ENCODE results near the gene GCC2. TPM values are rescaled to one million over a fixed set of nuclear protein-coding genes. Genes with fewer than 3 reads are reported as not detected.
"Not testable (repeated sequence)": the region's sequence is repeated elsewhere in the genome, so short reads cannot be mapped to it uniquely, and the experiment has no call there.

GCC2 gene
- total RNA-seq, 6 experiments from 2014 or later, result 31.5 to 39.5 (median 32.8) TPM

GRCh38 chr2:108477099-108477498 is 28.1 kb downstream of the GCC2 start:
- no peak for TF ChIP-seq CTCF (IDR thresholded peaks at IDR 0.05)
- Mint-ChIP-seq H3K36me3 (ENCODE audit: low read depth) (peaks cover 26% of the 10 kb centered on the region), H3K4me1 (ENCODE audit: low read depth) (no peaks in the 10 kb centered on the region), H3K27ac (no peak overlapping the region), H3K4me3 (no peak overlapping the region), H3K9me3 (no peaks in the 10 kb centered on the region), H3K27me3 (ENCODE audit: insufficient read depth) (no peaks in the 10 kb centered on the region)
- DNase-seq, result no peak

- H3K27ac Mint-ChIP-seq, result no peak overlapping the region
- no peak for DNase-seq
- H3K36me3 Mint-ChIP-seq (ENCODE audit: low read depth), result peaks cover 27% of the 10 kb centered on the region
- H3K27me3 Mint-ChIP-seq (ENCODE audit: insufficient read depth), result no peaks in the 10 kb centered on the region
- H3K4me3 Mint-ChIP-seq, result no peak overlapping the region
- no peaks in the 10 kb centered on the region for H3K9me3 Mint-ChIP-seq
- TF ChIP-seq CTCF (IDR thresholded peaks at IDR 0.05), result no peak
- H3K4me1 Mint-ChIP-seq (ENCODE audit: low read depth), result no peaks in the 10 kb centered on the region
Observed at GRCh38 chr2:108485253-108485652, 36.2 kb downstream of the GCC2 start.

- no peak overlapping the region for H3K27ac Mint-ChIP-seq
- peaks cover 23% of the 10 kb centered on the region for H3K36me3 Mint-ChIP-seq (ENCODE audit: low read depth)
- H3K4me1 Mint-ChIP-seq (ENCODE audit: low read depth), result peaks cover 29% of the 10 kb centered on the region
- H3K4me3 Mint-ChIP-seq, result no peak overlapping the region
- no peaks in the 10 kb centered on the region for H3K27me3 Mint-ChIP-seq (ENCODE audit: insufficient read depth)
- no peak for TF ChIP-seq CTCF (IDR thresholded peaks at IDR 0.05)
- no peaks in the 10 kb centered on the region for H3K9me3 Mint-ChIP-seq
- DNase-seq, result no peak
Observed at GRCh38 chr2:108490506-108491122, 41.6 kb downstream of the GCC2 start.

- Mint-ChIP-seq H3K4me1 (ENCODE audit: low read depth) (peaks cover 29% of the 10 kb centered on the region), H3K4me3 (no peak overlapping the region; the same call in 1 of the 2 replicates), H3K27ac (peak overlapping the region; percentile 77), H3K27me3 (ENCODE audit: insufficient read depth) (no peaks in the 10 kb centered on the region), H3K9me3 (no peaks in the 10 kb centered on the region), H3K36me3 (ENCODE audit: low read depth) (peaks cover 23% of the 10 kb centered on the region)
- DNase-seq, result no peak
- no peak for TF ChIP-seq CTCF (IDR thresholded peaks at IDR 0.05)
Observed at GRCh38 chr2:108491848-108492247, 42.8 kb downstream of the GCC2 start.

GRCh38 chr2:108492364-108492763 is 43.4 kb downstream of the GCC2 start:
- Mint-ChIP-seq H3K9me3 (no peaks in the 10 kb centered on the region), H3K4me1 (ENCODE audit: low read depth) (peaks cover 29% of the 10 kb centered on the region), H3K27ac (peak overlapping the region; percentile 77), H3K4me3 (peak overlapping the region; percentile 43; the same call in 1 of the 2 replicates), H3K27me3 (ENCODE audit: insufficient read depth) (no peaks in the 10 kb centered on the region), H3K36me3 (ENCODE audit: low read depth) (peaks cover 23% of the 10 kb centered on the region)
- DNase-seq, result peak; percentile 83
- no peak for TF ChIP-seq CTCF (IDR thresholded peaks at IDR 0.05)

GRCh38 chr2:108496167-108496566 is 47.2 kb downstream of the GCC2 start:
- H3K36me3 Mint-ChIP-seq (ENCODE audit: low read depth), result peaks cover 22% of the 10 kb centered on the region
- H3K9me3 Mint-ChIP-seq; H3K27ac Mint-ChIP-seq; H3K4me3 Mint-ChIP-seq; H3K27me3 Mint-ChIP-seq (ENCODE audit: insufficient read depth); DNase-seq: not testable (repeated sequence)
- H3K4me1 Mint-ChIP-seq (ENCODE audit: low read depth), result peaks cover 30% of the 10 kb centered on the region

- not testable (repeated sequence) for H3K27ac Mint-ChIP-seq; H3K4me1 Mint-ChIP-seq (ENCODE audit: low read depth); H3K27me3 Mint-ChIP-seq (ENCODE audit: insufficient read depth); DNase-seq; H3K9me3 Mint-ChIP-seq; H3K4me3 Mint-ChIP-seq
- peaks cover 32% of the 10 kb centered on the region for H3K36me3 Mint-ChIP-seq (ENCODE audit: low read depth)
Observed at GRCh38 chr2:108507620-108508019, 58.6 kb downstream of the GCC2 start.

- not testable (repeated sequence) for DNase-seq; H3K27ac Mint-ChIP-seq; H3K27me3 Mint-ChIP-seq (ENCODE audit: insufficient read depth); H3K4me3 Mint-ChIP-seq; H3K9me3 Mint-ChIP-seq
- peaks cover 18% of the 10 kb centered on the region for H3K4me1 Mint-ChIP-seq (ENCODE audit: low read depth)
- H3K36me3 Mint-ChIP-seq (ENCODE audit: low read depth), result peaks cover 19% of the 10 kb centered on the region; the same call in 1 of the 2 replicates
Observed at GRCh38 chr2:108512431-108512830, 63.4 kb downstream of the GCC2 start.

GRCh38 chr2:108514478-108514877 is 65.5 kb downstream of the GCC2 start:
- H3K27ac Mint-ChIP-seq, result peak overlapping the region; percentile 13; the same call in 1 of the 2 replicates
- H3K4me3 Mint-ChIP-seq, result not testable (repeated sequence)
- peak; percentile 60 for DNase-seq

More at GRCh38 chr2:108514478-108514877, 65.5 kb downstream of the GCC2 start:
- Mint-ChIP-seq H3K36me3 (ENCODE audit: low read depth) (peaks cover 28% of the 10 kb centered on the region), H3K9me3 (peaks cover 11% of the 10 kb centered on the region), H3K4me1 (ENCODE audit: low read depth) (peaks cover 18% of the 10 kb centered on the region)
- not testable (repeated sequence) for H3K27me3 Mint-ChIP-seq (ENCODE audit: insufficient read depth)
